Transverse colon (tissue), 4 donors: ENCODE data around the gene POLR2F. TPM values are rescaled to one million over a fixed set of nuclear protein-coding genes. Genes with fewer than 3 reads are reported as not detected.

Experiments used
- DNase-seq: peaks from one replicate; pipeline ENCODE4 v3.0.0-alpha.2; 2019
- H3K27ac ChIP-seq, 4 donors: fragments of 200-600 bp; sonication (generic); 2 replicates each; pipeline ENCODE4 v1.5.1; 2016 to 2018; ENCODE audit warnings: inconsistent platforms in 4 of 4
- H3K27me3 ChIP-seq: fragments of 200-600 bp; sonication (generic); 2 replicates; pipeline ENCODE4 v1.5.1; 2017; ENCODE audit warnings: inconsistent platforms
- H3K36me3 ChIP-seq, 4 donors: fragments of 200-600 bp; sonication (generic); 2 replicates each; pipeline ENCODE4 v1.5.1; 2017 to 2019; ENCODE audit warnings: inconsistent platforms in 4 of 4
- H3K4me1 ChIP-seq, 4 donors: fragments of 200-600 bp; sonication (generic); 2 replicates each; pipeline ENCODE4 v1.5.1; 2017 to 2020; ENCODE audit warnings: inconsistent platforms in 4 of 4
- H3K4me3 ChIP-seq, 4 donors: fragments of 200-600 bp; sonication (generic); 1 replicate in 1 of 4; 2 replicates in 3 of 4; pipeline versions ENCODE4 v1.5.1 to v1.6.1; 2017 to 2019; ENCODE audit warnings: inconsistent platforms in 4 of 4
- H3K9me3 ChIP-seq, 2 donors: fragments of 200-600 bp; sonication (generic); 2 replicates each; pipeline ENCODE4 v1.5.1; 2017 to 2019; ENCODE audit warnings: inconsistent platforms in 2 of 2
- CTCF ChIP-seq, 5 experiments: fragments of 200-600 bp in 3 of 5; fragments of 450-650 bp in 2 of 5; sonication (generic) in 3 of 5; IDR thresholded peaks; 1 replicate in 2 of 5; 2 replicates in 3 of 5; pipeline ENCODE4 v1.5.1; 2016 to 2017; ENCODE audit warnings: antibody characterized with exemption in 5 of 5, inconsistent platforms in 3 of 5, mild to moderate bottlenecking in 2 of 5, moderate library complexity in 1 of 5
- EP300 ChIP-seq: sonication (generic); formaldehyde crosslinking; IDR thresholded peaks from one replicate; pipeline ENCODE4 v1.6.1; 2017; ENCODE audit warnings: antibody characterized with exemption, low read depth
- POLR2A ChIP-seq: fragments of 450-650 bp; IDR thresholded peaks from one replicate; pipeline ENCODE4 v1.6.1; 2016; ENCODE audit warnings: antibody characterized with exemption, mild to moderate bottlenecking, moderate library complexity
- POLR2AphosphoS5 ChIP-seq, 3 donors: sonication (generic); formaldehyde crosslinking; IDR thresholded peaks; one replicate each; pipeline ENCODE4 v1.6.1; 2016; ENCODE audit warnings: antibody characterized with exemption in 3 of 3
- WGBS, 2 donors: methylation state at CpG; one replicate each; pipeline ENCODE4 v1.1.5; 2018; ENCODE audit warnings: low coverage in 1 of 2; 5-methylcytosine and 5-hydroxymethylcytosine counted together
- in situ Hi-C, 4 donors: fragments of 200-750 bp; cut with MboI; loops; one replicate each; pipeline versions ENCODE4 v1.15.0 to v1.15.1; 2017; ENCODE audit warnings: low sequenced_read_pairs in 3 of 4, low pct_ligation_motif_present in 1 of 4, low pct_unique_long_range_greater_than_20kb in 1 of 4
- intact Hi-C: fragments of 100-400 bp; cut with DNase I; formaldehyde crosslinking; loops from one replicate; pipeline ENCODE4 v1.15.1; 2023; ENCODE audit warnings: low total_unique reads
- total RNA-seq, 4 donors: library from RNA; depleted of rRNA; stranded (reverse); fragments of >200 nt; gene quantifications; one replicate each; pipeline ENCODE4 v1.1.0, GENCODE V29; 2016

POLR2F gene
- total RNA-seq, 4 donors from 2014 or later = 7.6 to 65.5 (median 32.6) TPM

GRCh38 chr22:37916311-37916710 lies 37.2 kb upstream of the POLR2F start:
- no peaks in the 10 kb centered on the region for H3K27me3 ChIP-seq
- intact Hi-C loops (no loop called here), in situ Hi-C loops (no loop called here)
- peaks cover 0 to 9% (median 2%) of the 10 kb centered on the region in 4 donors for H3K4me1 ChIP-seq
- 87% methylated on average over 5 of the region's 5 CpGs; no CpG with 5 or more reads in 1 of the 2 donors for WGBS, 2 donors
- TF ChIP-seq EP300 = no peak
- no peak for TF ChIP-seq POLR2AphosphoS5 (IDR thresholded peaks at IDR 0.05)
- TF ChIP-seq CTCF (IDR thresholded peaks at IDR 0.05) = no peak
- TF ChIP-seq POLR2A = no peak
- H3K9me3 ChIP-seq = no peaks in the 10 kb centered on the region
- peak overlapping the region in 1 of 4 donors; percentile 37 for H3K27ac ChIP-seq
- H3K36me3 ChIP-seq = peaks cover 0 to 20% (median 8%) of the 10 kb centered on the region in 4 donors
- no peak for DNase-seq
- H3K4me3 ChIP-seq = no peak overlapping the region

GRCh38 chr22:37917874-37918548 lies 35.5 kb upstream of the POLR2F start:
- no peak for TF ChIP-seq CTCF (IDR thresholded peaks at IDR 0.05)
- TF ChIP-seq POLR2A = no peak
- TF ChIP-seq EP300 = no peak
- TF ChIP-seq POLR2AphosphoS5 (IDR thresholded peaks at IDR 0.05) = no peak
- Histone ChIP-seq H3K27ac (peak overlapping the region in 1 of 4 donors; percentile 37), H3K27me3 (no peaks in the 10 kb centered on the region), H3K4me3 (no peak overlapping the region), H3K36me3 (peaks cover 0 to 26% (median 9%) of the 10 kb centered on the region in 4 donors), H3K4me1 (no peaks in the 10 kb centered on the region), H3K9me3 (no peaks in the 10 kb centered on the region)
- intact Hi-C loops = no loop called here
- DNase-seq = no peak
- WGBS, 2 donors = 84% methylated on average over 4 of the region's 4 CpGs; no CpG with 5 or more reads in 1 of the 2 donors
- in situ Hi-C loops = no loop called here

GRCh38 chr22:37918580-37919270 lies 34.8 kb upstream of the POLR2F start:
- no peak for TF ChIP-seq POLR2A
- no peak for TF ChIP-seq POLR2AphosphoS5 (IDR thresholded peaks at IDR 0.05)
- no peak for TF ChIP-seq EP300
- no peak for TF ChIP-seq CTCF (IDR thresholded peaks at IDR 0.05)
- Histone ChIP-seq H3K27ac (peak overlapping the region in 1 of 4 donors; percentile 3), H3K9me3 (no peaks in the 10 kb centered on the region), H3K4me3 (no peak overlapping the region), H3K36me3 (peaks cover 0 to 26% (median 9%) of the 10 kb centered on the region in 4 donors), H3K27me3 (no peaks in the 10 kb centered on the region), H3K4me1 (no peaks in the 10 kb centered on the region)
- in situ Hi-C loops = no loop called here
- no peak for DNase-seq
- whole genome bisulfite sequencing, 2 donors = 60 to 80% methylated on average over 1 to 18 of the region's 25 CpGs
- intact Hi-C loops = no loop called here

DNA sequence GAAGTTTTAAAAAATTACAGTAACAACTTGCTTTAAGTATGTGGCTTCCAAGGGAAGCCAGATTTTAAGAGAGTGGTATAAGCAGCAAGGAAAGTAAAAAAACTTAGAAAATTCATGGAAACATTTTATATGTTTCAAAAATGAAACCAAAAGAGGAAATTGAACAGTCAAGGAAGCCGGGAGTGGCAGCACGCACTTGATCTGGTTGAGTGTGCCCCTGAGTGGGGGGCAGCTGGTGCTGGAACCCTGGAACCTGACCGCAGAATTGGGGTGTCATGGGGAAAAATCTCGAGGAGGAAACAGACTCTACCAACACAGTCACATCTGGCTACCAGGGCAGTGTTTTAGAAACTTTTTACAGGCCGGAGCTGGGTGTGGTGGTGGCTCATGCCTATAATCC lies 33.4 kb upstream of the POLR2F start:
- Histone ChIP-seq H3K4me3 (no peak overlapping the region), H3K36me3 (peaks cover 0 to 28% (median 9%) of the 10 kb centered on the region in 4 donors), H3K9me3 (no peaks in the 10 kb centered on the region), H3K27ac (peak overlapping the region; percentile 6 to 42 (median 32)), H3K27me3 (no peaks in the 10 kb centered on the region), H3K4me1 (no peaks in the 10 kb centered on the region)
- WGBS, 2 donors = 39 to 65% methylated on average over 2 to 5 of the region's 5 CpGs
- intact Hi-C loops = loop anchor here (10.0 kb wide), 1 partner anchor 1345 kb away; no protein-coding TSS in a partner anchor
- no peak for DNase-seq
- TF ChIP-seq EP300 (no peak), CTCF (IDR thresholded peaks at IDR 0.05) (no peak), POLR2A (no peak), POLR2AphosphoS5 (IDR thresholded peaks at IDR 0.05) (no peak)
- in situ Hi-C loops = no loop called here
